GM10266 (cell line): ENCODE data around the gene SPEM3.

Experiments
- DNase-seq: peaks from one replicate; pipeline ENCODE4 v3.0.0; 2012; ENCODE audit errors: extremely low spot score
- CTCF ChIP-seq: IDR thresholded peaks from 2 replicates; pipeline ENCODE4 v1.5.1; 2012; ENCODE audit warnings: mild to moderate bottlenecking, low read depth; ENCODE audit not compliant: control insufficient read depth, insufficient read depth; ENCODE audit errors: missing control alignments

The SPEM3 gene

GRCh38 chr17:7439462-7440112 is 10.9 kb downstream of the SPEM3 start, which contains the start of gene FGF11:
FGF11 (plus strand) TSS chr17:7439512; CDS start chr17:7439621, 109 bp downstream.
- TF ChIP-seq CTCF = no peak
- no peak for DNase-seq

DNA sequence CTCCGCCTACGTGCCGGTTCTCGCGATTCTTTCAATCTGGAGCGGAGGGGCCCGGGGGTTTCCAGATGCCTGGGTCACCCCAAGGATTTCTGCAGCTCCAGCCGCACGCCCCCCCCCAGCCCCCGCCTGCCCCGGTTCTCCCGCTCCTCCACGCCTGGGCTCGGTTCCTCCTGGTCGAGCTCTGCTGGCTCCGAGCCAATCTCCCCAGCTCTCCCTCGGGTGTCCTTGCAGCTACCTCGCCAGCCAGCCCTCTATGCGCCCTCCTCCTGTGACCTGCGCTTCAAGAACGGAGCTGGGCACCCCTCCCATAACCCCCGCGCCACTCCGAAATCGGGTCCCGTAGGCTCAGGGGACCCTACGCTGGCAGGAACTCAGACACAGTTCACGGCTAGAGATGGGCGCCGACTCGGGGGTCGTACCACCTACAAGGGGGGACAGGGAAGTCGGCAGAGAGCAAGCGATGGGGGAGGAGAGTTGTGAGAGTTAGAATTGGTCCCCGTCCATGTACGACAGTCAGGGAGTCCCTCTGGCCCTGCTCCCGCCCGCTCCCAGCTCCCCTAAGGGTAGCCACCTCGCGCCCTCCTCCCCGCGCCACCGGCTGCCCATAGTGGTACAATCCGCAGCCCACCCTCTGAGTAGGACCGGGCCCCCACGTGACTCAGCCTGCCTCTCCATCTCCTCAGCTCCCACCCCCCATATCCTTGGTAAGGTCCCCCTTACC is 11.6 kb downstream of the SPEM3 start:
- no peak for TF ChIP-seq CTCF
- DNase-seq = peak; percentile 85

GRCh38 chr17:7440834-7441195 is 12.2 kb downstream of the SPEM3 start:
- peak; percentile 80 for DNase-seq
- TF ChIP-seq CTCF = no peak

DNA sequence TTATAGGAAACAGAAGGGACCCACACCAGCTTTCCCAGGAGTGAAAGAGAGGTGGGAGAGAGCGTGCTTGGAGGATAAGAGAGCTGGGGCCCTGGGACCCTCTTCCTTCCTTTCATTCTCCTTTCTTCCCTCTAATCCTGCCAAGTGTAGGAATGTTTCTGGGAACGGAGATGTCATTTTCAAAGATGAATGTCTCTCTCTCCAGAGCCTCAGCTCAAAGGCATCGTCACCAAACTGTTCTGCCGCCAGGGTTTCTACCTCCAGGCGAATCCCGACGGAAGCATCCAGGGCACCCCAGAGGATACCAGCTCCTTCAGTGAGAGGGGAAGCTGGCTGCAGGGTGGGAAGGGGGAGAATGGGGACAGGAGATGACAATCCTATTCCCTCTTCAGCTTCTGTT is 12.6 kb downstream of the SPEM3 start:
- TF ChIP-seq CTCF = no peak
- DNase-seq = no peak

DNA sequence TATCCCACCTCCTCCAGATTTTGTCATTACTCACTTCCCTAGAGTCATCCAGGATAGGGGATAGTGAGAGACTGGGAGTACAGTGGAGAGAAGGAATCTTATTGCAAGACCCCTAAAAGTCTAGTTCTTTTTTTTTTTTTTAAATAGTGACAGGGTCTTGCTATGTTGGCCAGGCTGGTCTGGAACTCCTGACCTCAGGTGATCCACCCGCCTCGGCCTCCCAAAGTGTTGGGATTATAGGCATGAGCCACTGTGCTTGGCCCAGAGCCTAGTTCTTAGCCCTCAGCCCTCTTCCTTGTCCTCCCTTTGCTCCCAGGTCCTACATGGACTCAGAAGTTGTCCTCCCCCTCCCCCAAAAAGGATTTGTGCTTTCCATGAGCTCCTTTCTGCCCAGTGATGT is 13.5 kb downstream of the SPEM3 start:
- no peak for DNase-seq
- no peak for TF ChIP-seq CTCF

DNA sequence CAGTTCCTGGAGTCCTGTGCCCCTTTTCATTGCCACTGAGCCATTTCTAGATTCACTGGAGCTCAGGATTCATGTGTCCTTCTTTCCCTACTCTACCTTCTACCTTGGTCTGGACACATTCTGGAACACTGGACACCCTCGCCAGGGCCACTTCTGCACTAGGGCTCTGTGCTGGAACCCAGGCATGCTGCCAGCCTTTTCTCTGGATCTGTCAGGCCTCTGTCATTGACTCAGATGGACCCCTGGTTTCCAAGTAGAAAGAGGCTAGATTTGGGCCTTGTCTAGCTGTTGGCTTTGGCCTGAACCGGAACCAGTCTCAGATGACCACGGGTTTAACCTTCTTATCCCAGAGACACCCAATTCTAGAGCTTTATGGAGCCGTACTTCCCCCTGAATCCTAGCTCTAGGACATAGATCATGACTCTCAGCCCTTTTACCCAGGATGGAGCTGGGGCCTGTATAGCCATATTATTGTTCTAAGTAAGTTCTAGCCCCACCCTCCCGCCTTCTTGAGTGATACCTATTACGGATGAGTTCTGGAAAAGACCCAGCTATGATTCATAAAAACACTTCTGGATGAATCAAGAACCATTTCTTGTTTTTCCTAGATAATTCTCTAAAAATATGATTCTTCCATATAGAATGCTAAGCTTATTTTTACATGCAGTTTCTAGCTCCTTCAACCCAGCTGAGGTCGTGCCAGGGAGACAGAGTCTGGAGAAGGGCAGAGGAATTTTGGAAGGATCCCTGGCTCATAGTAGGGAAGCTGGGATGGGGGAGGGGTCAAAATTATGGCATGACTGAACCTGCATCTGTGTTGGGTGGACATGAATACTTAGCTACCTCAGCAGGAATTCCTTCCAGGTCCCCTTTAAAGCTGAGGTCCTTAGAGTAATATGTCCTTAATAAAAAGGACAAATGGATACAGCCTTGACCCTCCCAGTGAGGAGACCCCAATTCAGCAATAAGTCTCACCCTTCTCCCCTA is 15.1 kb downstream of the SPEM3 start:
- TF ChIP-seq CTCF = no peak
- no peak for DNase-seq
